Measurements from ENCODE around the gene TMEM255B. TPM values are rescaled to one million over a fixed set of nuclear protein-coding genes. Genes with fewer than 3 reads are reported as not detected.

TMEM255B gene
- total RNA-seq, 1 experiment from 2014 or later = 4.7 TPM

GRCh38 chr13:113865427-113865826 lies 106.4 kb downstream of the TMEM255B start:
- H3K9me3 Mint-ChIP-seq = no peaks in the 10 kb centered on the region
- H3K27me3 Mint-ChIP-seq (ENCODE audit: low read depth) = peaks cover 35% of the 10 kb centered on the region
- TF ChIP-seq, protein P1, sequence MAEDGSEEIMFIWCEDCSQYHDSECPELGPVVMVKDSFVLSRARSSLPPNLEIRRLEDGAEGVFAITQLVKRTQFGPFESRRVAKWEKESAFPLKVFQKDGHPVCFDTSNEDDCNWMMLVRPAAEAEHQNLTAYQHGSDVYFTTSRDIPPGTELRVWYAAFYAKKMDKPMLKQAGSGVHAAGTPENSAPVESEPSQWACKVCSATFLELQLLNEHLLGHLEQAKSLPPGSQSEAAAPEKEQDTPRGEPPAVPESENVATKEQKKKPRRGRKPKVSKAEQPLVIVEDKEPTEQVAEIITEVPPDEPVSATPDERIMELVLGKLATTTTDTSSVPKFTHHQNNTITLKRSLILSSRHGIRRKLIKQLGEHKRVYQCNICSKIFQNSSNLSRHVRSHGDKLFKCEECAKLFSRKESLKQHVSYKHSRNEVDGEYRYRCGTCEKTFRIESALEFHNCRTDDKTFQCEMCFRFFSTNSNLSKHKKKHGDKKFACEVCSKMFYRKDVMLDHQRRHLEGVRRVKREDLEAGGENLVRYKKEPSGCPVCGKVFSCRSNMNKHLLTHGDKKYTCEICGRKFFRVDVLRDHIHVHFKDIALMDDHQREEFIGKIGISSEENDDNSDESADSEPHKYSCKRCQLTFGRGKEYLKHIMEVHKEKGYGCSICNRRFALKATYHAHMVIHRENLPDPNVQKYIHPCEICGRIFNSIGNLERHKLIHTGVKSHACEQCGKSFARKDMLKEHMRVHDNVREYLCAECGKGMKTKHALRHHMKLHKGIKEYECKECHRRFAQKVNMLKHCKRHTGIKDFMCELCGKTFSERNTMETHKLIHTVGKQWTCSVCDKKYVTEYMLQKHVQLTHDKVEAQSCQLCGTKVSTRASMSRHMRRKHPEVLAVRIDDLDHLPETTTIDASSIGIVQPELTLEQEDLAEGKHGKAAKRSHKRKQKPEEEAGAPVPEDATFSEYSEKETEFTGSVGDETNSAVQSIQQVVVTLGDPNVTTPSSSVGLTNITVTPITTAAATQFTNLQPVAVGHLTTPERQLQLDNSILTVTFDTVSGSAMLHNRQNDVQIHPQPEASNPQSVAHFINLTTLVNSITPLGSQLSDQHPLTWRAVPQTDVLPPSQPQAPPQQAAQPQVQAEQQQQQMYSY (CRISPR knock-in tag; IDR thresholded peaks at IDR 0.05) = no peak
- TF ChIP-seq TEAD4 (CRISPR knock-in tag; IDR thresholded peaks at IDR 0.05) = no peak
- TF ChIP-seq, protein P2, sequence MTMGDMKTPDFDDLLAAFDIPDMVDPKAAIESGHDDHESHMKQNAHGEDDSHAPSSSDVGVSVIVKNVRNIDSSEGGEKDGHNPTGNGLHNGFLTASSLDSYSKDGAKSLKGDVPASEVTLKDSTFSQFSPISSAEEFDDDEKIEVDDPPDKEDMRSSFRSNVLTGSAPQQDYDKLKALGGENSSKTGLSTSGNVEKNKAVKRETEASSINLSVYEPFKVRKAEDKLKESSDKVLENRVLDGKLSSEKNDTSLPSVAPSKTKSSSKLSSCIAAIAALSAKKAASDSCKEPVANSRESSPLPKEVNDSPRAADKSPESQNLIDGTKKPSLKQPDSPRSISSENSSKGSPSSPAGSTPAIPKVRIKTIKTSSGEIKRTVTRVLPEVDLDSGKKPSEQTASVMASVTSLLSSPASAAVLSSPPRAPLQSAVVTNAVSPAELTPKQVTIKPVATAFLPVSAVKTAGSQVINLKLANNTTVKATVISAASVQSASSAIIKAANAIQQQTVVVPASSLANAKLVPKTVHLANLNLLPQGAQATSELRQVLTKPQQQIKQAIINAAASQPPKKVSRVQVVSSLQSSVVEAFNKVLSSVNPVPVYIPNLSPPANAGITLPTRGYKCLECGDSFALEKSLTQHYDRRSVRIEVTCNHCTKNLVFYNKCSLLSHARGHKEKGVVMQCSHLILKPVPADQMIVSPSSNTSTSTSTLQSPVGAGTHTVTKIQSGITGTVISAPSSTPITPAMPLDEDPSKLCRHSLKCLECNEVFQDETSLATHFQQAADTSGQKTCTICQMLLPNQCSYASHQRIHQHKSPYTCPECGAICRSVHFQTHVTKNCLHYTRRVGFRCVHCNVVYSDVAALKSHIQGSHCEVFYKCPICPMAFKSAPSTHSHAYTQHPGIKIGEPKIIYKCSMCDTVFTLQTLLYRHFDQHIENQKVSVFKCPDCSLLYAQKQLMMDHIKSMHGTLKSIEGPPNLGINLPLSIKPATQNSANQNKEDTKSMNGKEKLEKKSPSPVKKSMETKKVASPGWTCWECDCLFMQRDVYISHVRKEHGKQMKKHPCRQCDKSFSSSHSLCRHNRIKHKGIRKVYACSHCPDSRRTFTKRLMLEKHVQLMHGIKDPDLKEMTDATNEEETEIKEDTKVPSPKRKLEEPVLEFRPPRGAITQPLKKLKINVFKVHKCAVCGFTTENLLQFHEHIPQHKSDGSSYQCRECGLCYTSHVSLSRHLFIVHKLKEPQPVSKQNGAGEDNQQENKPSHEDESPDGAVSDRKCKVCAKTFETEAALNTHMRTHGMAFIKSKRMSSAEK (CRISPR knock-in tag; IDR thresholded peaks at IDR 0.05; ENCODE audit: borderline replicate concordance) = no peak
- no peak for TF ChIP-seq FOXP1 (CRISPR knock-in tag; IDR thresholded peaks at IDR 0.05; ENCODE audit: borderline replicate concordance)
- TF ChIP-seq GABPB1 (CRISPR knock-in tag; IDR thresholded peaks at IDR 0.05) = no peak
- no peak for TF ChIP-seq NR2C2 (CRISPR knock-in tag; IDR thresholded peaks at IDR 0.05)
- TF ChIP-seq ZNF121 (CRISPR knock-in tag; IDR thresholded peaks at IDR 0.05) = no peak
- no peak for TF ChIP-seq ETV6 (CRISPR knock-in tag; IDR thresholded peaks at IDR 0.05)
- TF ChIP-seq, protein P3, sequence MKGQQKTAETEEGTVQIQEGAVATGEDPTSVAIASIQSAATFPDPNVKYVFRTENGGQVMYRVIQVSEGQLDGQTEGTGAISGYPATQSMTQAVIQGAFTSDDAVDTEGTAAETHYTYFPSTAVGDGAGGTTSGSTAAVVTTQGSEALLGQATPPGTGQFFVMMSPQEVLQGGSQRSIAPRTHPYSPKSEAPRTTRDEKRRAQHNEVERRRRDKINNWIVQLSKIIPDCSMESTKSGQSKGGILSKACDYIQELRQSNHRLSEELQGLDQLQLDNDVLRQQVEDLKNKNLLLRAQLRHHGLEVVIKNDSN (CRISPR knock-in tag; IDR thresholded peaks at IDR 0.05) = no peak
- TF ChIP-seq IRF2 (CRISPR knock-in tag; IDR thresholded peaks at IDR 0.05; ENCODE audit: borderline replicate concordance, low read depth) = no peak
- no peak for TF ChIP-seq FOXJ3 (CRISPR knock-in tag; IDR thresholded peaks at IDR 0.05; ENCODE audit: borderline replicate concordance)
- DNase-seq (ENCODE audit: low spot score) = no peak
- H3K4me1 Mint-ChIP-seq = peaks cover 28% of the 10 kb centered on the region
- CTCF ChIA-PET = no interaction called here
- H3K36me3 Mint-ChIP-seq = 0 out of 2 replicates have a peak, but pooled peaks cover 2% of the 10 kb centered on the region
- H3K27ac Mint-ChIP-seq = no peak overlapping the region
- peak overlapping the region; percentile 76 for H3K4me3 Mint-ChIP-seq
- POLR2A ChIA-PET = no interaction called here
- ATAC-seq = no peak

Other genes starting within 250 kb of the TMEM255B start
- 52.6 to 61.2 TPM (median 54.1 TPM) in 3 replicates for gene TFDP1, start 174.5 kb upstream of the TMEM255B start, total RNA-seq (2021)
- gene ATP4B, start 101.0 kb upstream of the TMEM255B start, total RNA-seq (2021) = not detected in 3 replicates
- 0.11 to 0.21 TPM (median 0.17 TPM) in 3 replicates for gene GRK1, start 92.0 kb upstream of the TMEM255B start, total RNA-seq (2021)
- gene GAS6, start 104.8 kb downstream of the TMEM255B start, total RNA-seq (2021) = 29.4 to 33.7 TPM (median 33.7 TPM) in 3 replicates
- gene C13orf46, start 214.8 kb downstream of the TMEM255B start, total RNA-seq (2021) = 0.27 to 0.50 TPM (median 0.37 TPM) in 3 replicates